AG04450 (cell line): Measurements from ENCODE around the gene RAMACL. TPM values are rescaled to one million over a fixed set of nuclear protein-coding genes. Genes with fewer than 3 reads are reported as not detected.

Experiments used
- CTCF ChIA-PET: fragments of 300-600, 350-600 bp; formaldehyde crosslinking; extraction: SDS; loops from one replicate; lab custom pipeline; 2022; ENCODE audit warnings: antibody characterized with exemption, inconsistent platforms; lab: Charles Lee
- POLR2A ChIA-PET: fragments of 350-600 bp; formaldehyde crosslinking; extraction: SDS; loops from one replicate; lab custom pipeline; 2021; ENCODE audit warnings: antibody characterized with exemption, inconsistent platforms; lab: Yijun Ruan, JAX
- DNase-seq: peaks from one replicate; pipeline ENCODE4 v3.0.0-alpha.2; 2011; ENCODE audit warnings: low read depth, low spot score
- H3K27ac ChIP-seq: one replicate; pipeline ENCODE4 v1.5.1; 2012; ENCODE audit warnings: low read depth, low read length, control low read depth
- H3K27me3 ChIP-seq: one replicate; pipeline ENCODE4 v1.6.0; 2012; ENCODE audit warnings: low read length; ENCODE audit not compliant: control insufficient read depth, insufficient read depth
- H3K4me3 ChIP-seq: 2 replicates; pipeline ENCODE4 v1.5.1; 2011; ENCODE audit warnings: mild to moderate bottlenecking, low read depth, low read length, control low read depth
- H3K9me3 ChIP-seq: 2 replicates; pipeline ENCODE4 v1.5.1; 2012; ENCODE audit warnings: low read length; ENCODE audit not compliant: control insufficient read depth, insufficient read depth
- CTCF ChIP-seq: IDR thresholded peaks from 2 replicates; pipeline ENCODE4 v1.5.1; 2011; ENCODE audit warnings: low read depth, low read length, control low read depth, inconsistent platforms
- polyA plus RNA-seq: library from polyadenylated mRNA; depleted of rRNA; stranded (reverse); fragments of >200 nt; gene quantifications from 2 replicates; pipeline ENCODE4 v1.2.3, GENCODE V29; 2011

The RAMACL gene
- polyA plus RNA-seq, 1 experiment = 0.77 TPM

GRCh38 chr6:166614171-166614583, 27.7 kb upstream of the RAMACL start:
- H3K27ac ChIP-seq = no peak overlapping the region
- DNase-seq = no peak
- CTCF ChIA-PET = no interaction called here

GRCh38 chr6:166613027-166613426, 26.5 kb upstream of the RAMACL start:
- H3K27me3 ChIP-seq = no peaks in the 10 kb centered on the region
- no peak for TF ChIP-seq CTCF
- CTCF ChIA-PET = interaction anchor here (1.0 kb wide), 1 partner anchor 10 kb away, joined by 4 read pairs; no protein-coding TSS in a partner anchor
- no peak overlapping the region for H3K4me3 ChIP-seq
- no peaks in the 10 kb centered on the region for H3K9me3 ChIP-seq
- POLR2A ChIA-PET = interaction anchor here (1.2 to 1.8 kb wide), 2 partner anchors 10 to 14 kb away, joined by 4 to 5 read pairs; partner anchors contain the start of gene RPS6KA2
- DNase-seq = no peak
- H3K27ac ChIP-seq = no peak overlapping the region

More at GRCh38 chr6:166614171-166614583, 27.7 kb upstream of the RAMACL start:
- POLR2A ChIA-PET = no interaction called here
- peaks cover 3% of the 10 kb centered on the region for H3K9me3 ChIP-seq
- no peaks in the 10 kb centered on the region for H3K27me3 ChIP-seq
- no peak overlapping the region for H3K4me3 ChIP-seq
- TF ChIP-seq CTCF = no peak

GRCh38 chr6:166612471-166612881, 26.0 kb upstream of the RAMACL start:
- Histone ChIP-seq H3K9me3 (no peaks in the 10 kb centered on the region), H3K4me3 (no peak overlapping the region), H3K27ac (no peak overlapping the region), H3K27me3 (no peaks in the 10 kb centered on the region)
- no peak for TF ChIP-seq CTCF
- POLR2A ChIA-PET = interaction anchor here (1.2 to 1.8 kb wide), 2 partner anchors 11 to 15 kb away, joined by 4 to 5 read pairs; partner anchors contain the start of gene RPS6KA2
- DNase-seq = no peak
- CTCF ChIA-PET = interaction anchor here (1.0 kb wide), 1 partner anchor 10 kb away, joined by 4 read pairs; no protein-coding TSS in a partner anchor

- no peak overlapping the region for H3K27ac ChIP-seq
- H3K9me3 ChIP-seq = no peaks in the 10 kb centered on the region
- H3K27me3 ChIP-seq = no peaks in the 10 kb centered on the region
- ChIA-PET CTCF (no interaction called here), POLR2A (interaction anchor here (1.8 kb wide), 1 partner anchor 16 kb away, joined by 5 read pairs; the partner anchor contains the start of gene RPS6KA2)
- no peak overlapping the region for H3K4me3 ChIP-seq
- no peak for DNase-seq
- TF ChIP-seq CTCF = no peak
Measured at GRCh38 chr6:166611631-166612030, 25.2 kb upstream of the RAMACL start.

GRCh38 chr6:166610069-166610468, 23.6 kb upstream of the RAMACL start:
- Histone ChIP-seq H3K27me3 (no peaks in the 10 kb centered on the region), H3K9me3 (no peaks in the 10 kb centered on the region), H3K4me3 (no peak overlapping the region), H3K27ac (no peak overlapping the region)
- TF ChIP-seq CTCF = no peak
- CTCF ChIA-PET = interaction anchor here (0.7 kb wide), 1 partner anchor 333 kb away, joined by 4 read pairs; no protein-coding TSS in a partner anchor
- POLR2A ChIA-PET = no interaction called here
- no peak for DNase-seq
